C4-2B (cell line): ENCODE measurements around the gene CHTOP.

Experiments
- CTCF ChIP-seq: fragments of 450-650 bp; conservative IDR thresholded peaks from 2 replicates; pipeline ENCODE4 v1.5.1; 2017; ENCODE audit warnings: mild to moderate bottlenecking
- ZFX ChIP-seq: fragments of 450-650 bp; IDR thresholded peaks from 2 replicates; pipeline ENCODE4 v1.6.1; 2017

GRCh38 chr1:153587314-153587713 is 46.6 kb upstream of the CHTOP start:
- TF ChIP-seq CTCF (no peak), ZFX (no peak)
